HEK293T (cell line): Measurements from ENCODE around the gene PREX1.

ENCODE experiments used
- ARNT ChIP-seq: fragments of 450-650 bp; IDR thresholded peaks from 2 replicates; pipeline ENCODE4 v1.6.1; 2017; ENCODE audit warnings: mild to moderate bottlenecking
- BHLHE40 ChIP-seq: fragments of 450-650 bp; IDR thresholded peaks from 2 replicates; pipeline ENCODE4 v1.6.1; 2016; ENCODE audit warnings: mild to moderate bottlenecking, moderate library complexity, borderline replicate concordance
- ELF4 ChIP-seq: fragments of 450-650 bp; IDR thresholded peaks from 2 replicates; pipeline ENCODE4 v1.6.1; 2017; ENCODE audit warnings: antibody characterized with exemption
- FOXA1 ChIP-seq: fragments of 450-650 bp; IDR thresholded peaks from 2 replicates; pipeline ENCODE4 v1.6.1; 2016; ENCODE audit warnings: mild to moderate bottlenecking
- FOXM1 ChIP-seq: fragments of 450-650 bp; IDR thresholded peaks from 2 replicates; pipeline ENCODE4 v1.6.1; 2017; ENCODE audit warnings: mild to moderate bottlenecking, borderline replicate concordance
- SP1 ChIP-seq: fragments of 450-650 bp; IDR thresholded peaks from 2 replicates; pipeline ENCODE4 v1.6.1; 2017
- SUZ12 ChIP-seq: fragments of 450-650 bp; IDR thresholded peaks from 2 replicates; pipeline ENCODE4 v1.6.1; 2016; ENCODE audit warnings: mild to moderate bottlenecking
- TARDBP ChIP-seq: fragments of 450-650 bp; IDR thresholded peaks from 2 replicates; pipeline ENCODE4 v1.6.1; 2016
- ZNF384 ChIP-seq: fragments of 450-650 bp; IDR thresholded peaks from 2 replicates; pipeline ENCODE4 v1.6.1; 2016
- TF ChIP-seq, protein P1 (sequence below): fragments of 450-650 bp; IDR thresholded peaks from 2 replicates; pipeline ENCODE4 v1.6.1; 2016

DNA sequence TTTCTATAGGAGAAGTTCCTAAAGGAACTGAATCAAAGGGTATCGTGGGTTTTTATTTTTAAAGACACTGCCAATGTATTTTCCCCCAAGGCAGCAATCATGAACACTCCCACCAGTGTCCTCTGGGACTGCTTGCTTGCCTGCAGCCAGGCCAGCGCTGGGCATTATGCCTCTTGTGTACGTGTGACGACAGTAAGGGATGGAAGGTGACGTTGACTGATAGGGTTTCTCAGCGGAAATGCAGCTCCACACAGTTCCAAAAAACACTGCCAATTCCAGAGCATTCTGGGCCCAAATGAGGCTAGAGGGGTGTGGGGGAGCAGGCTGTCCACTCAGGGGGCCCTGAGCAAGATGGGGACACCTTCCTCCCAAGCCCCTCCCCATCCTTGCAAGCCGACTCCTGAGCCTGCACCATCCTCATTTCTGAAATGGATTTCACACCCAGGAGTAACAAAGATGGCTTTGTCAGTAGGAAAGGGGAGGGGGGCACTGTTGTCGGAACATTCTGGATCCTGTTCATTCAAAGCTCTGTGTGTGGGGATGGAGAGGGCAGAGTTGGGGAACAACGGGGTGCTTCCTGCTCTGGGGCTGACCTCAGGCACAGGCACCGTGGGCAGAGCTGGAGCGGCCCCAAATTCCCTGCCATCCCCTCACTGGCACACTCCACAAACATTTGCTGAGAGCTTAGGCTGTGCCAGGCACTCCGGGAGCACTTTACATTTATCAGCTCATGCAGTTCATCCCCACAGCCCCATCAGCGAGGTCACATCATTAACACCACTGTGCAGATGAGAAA, 20.0 kb downstream of the PREX1 start:
- TF ChIP-seq ELF4 (no peak), SP1 (no peak), TARDBP (no peak), SUZ12 (no peak), ARNT (no peak), BHLHE40 (no peak), FOXA1 (no peak), FOXM1 (no peak), ZNF384 (no peak)
- TF ChIP-seq, protein P1, sequence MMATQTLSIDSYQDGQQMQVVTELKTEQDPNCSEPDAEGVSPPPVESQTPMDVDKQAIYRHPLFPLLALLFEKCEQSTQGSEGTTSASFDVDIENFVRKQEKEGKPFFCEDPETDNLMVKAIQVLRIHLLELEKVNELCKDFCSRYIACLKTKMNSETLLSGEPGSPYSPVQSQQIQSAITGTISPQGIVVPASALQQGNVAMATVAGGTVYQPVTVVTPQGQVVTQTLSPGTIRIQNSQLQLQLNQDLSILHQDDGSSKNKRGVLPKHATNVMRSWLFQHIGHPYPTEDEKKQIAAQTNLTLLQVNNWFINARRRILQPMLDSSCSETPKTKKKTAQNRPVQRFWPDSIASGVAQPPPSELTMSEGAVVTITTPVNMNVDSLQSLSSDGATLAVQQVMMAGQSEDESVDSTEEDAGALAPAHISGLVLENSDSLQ = no peak
